ENCODE results near the gene KRABD2.

- TF ChIP-seq CTCF (IDR thresholded peaks at IDR 0.05) (no peak), POLR2AphosphoS5 (IDR thresholded peaks at IDR 0.05; ENCODE audit: insufficient read depth in 1 of 2, low read depth in 1 of 2) (no peak), POLR2A (IDR thresholded peaks at IDR 0.05) (no peak)
These were observed 3.5 kb upstream of the KRABD2 start for GRCh38 chr17:8380049-8380448.

All from vagina (tissue), 2 donors.